GM10248 (cell line): ENCODE results near the gene SYF2.
"Not testable (repeated sequence)": the region's sequence is repeated elsewhere in the genome, so short reads cannot be mapped to it uniquely, and the experiment has no call there.

ENCODE experiments used
- CTCF ChIA-PET: fragments of 300-600 bp; sonication (Branson Sonifier 250); formaldehyde crosslinking; extraction: SDS; loops from one replicate; lab custom pipeline; 2021; ENCODE audit warnings: antibody characterized with exemption; lab: Yijun Ruan, JAX
- POLR2A ChIA-PET: fragments of 350-650 bp; sonication (Branson Sonifier 250); formaldehyde crosslinking; extraction: SDS; loops from one replicate; lab custom pipeline; 2020; ENCODE audit warnings: antibody characterized with exemption; lab: Yijun Ruan, JAX
- DNase-seq: peaks from one replicate; pipeline ENCODE4 v3.0.0; 2012; ENCODE audit errors: extremely low spot score
- TF ChIP-seq, protein P1 (sequence below): IDR thresholded peaks from 2 replicates; pipeline ENCODE4 v1.5.1; 2012; ENCODE audit warnings: mild to moderate bottlenecking, low read depth; ENCODE audit errors: extremely low read depth, missing control alignments, control extremely low read depth

Gene SYF2

DNA sequence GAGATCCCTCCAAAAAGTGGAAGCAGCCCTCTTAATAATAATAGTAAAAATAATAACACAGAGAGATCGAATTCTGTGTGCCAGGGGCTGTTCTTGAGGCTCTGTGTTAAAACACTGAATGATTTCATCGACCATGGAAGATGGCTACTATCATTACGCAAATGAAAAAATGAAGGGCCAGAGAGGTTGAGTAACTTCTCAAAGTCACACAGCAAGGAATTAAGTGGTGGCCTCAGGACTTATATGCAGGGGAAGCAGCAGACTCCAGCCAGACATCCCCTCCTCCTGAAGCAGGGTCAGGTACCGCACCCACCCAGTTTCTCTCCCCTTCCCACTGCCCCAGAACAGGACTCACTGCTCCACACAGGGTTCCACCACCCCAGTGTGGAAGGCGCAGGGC lies 40.1 kb downstream of the SYF2 start:
- ChIA-PET POLR2A (no interaction called here), CTCF (interaction anchor here (0.9 to 4.0 kb wide), 3 partner anchors 9 to 89 kb away, joined by 3 to 25 read pairs (median 3); no protein-coding TSS in a partner anchor)
- TF ChIP-seq, protein P1, sequence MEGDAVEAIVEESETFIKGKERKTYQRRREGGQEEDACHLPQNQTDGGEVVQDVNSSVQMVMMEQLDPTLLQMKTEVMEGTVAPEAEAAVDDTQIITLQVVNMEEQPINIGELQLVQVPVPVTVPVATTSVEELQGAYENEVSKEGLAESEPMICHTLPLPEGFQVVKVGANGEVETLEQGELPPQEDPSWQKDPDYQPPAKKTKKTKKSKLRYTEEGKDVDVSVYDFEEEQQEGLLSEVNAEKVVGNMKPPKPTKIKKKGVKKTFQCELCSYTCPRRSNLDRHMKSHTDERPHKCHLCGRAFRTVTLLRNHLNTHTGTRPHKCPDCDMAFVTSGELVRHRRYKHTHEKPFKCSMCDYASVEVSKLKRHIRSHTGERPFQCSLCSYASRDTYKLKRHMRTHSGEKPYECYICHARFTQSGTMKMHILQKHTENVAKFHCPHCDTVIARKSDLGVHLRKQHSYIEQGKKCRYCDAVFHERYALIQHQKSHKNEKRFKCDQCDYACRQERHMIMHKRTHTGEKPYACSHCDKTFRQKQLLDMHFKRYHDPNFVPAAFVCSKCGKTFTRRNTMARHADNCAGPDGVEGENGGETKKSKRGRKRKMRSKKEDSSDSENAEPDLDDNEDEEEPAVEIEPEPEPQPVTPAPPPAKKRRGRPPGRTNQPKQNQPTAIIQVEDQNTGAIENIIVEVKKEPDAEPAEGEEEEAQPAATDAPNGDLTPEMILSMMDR, result no peak
- DNase-seq, result no peak

DNA sequence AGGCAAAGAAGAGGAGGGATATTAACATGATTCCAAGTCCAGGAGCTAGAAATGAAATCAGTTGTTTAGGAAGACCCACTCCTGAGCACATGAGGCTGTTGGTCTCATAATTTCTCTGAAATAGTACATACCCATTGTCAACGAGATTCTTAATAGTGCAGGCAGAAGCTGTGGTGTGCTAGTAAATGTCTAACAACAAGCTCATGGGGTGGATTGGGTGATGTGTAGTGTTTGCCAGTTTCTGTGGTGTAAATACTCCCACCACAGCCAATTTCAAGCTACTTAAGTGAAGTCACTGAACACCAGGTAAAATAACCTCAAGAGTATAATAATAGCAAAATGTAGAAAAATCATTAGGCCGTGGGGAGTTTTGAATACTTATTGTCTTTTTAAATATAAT lies 42.0 kb downstream of the SYF2 start:
- CTCF ChIA-PET, result interaction anchor here (1.2 to 1.8 kb wide), 4 partner anchors 10 to 91 kb away, joined by 3 to 12 read pairs (median 4); no protein-coding TSS in a partner anchor
- TF ChIP-seq, protein P1, result no peak
- POLR2A ChIA-PET, result no interaction called here
- no peak for DNase-seq

DNA sequence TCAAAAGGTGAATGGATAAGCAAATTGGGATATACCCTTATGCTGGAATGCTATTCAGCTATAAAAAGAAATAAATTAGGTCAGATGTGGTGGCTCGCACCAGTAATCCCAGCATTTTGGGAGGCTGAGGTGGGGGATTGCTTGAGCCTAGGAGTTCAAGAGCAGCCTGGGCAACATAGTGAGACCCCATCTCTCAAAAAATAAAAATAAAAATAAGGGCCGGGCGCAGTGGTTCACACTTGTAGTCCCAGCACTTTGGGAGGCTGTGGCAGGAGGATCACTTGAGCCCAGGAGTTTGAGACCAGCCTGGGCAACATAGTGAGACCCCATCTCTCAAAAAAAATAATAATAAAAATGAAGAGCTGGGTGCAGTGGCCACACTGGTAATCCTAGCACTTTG lies 44.4 kb downstream of the SYF2 start:
- DNase-seq, POLR2A ChIA-PET, CTCF ChIA-PET: not testable (repeated sequence)

DNA sequence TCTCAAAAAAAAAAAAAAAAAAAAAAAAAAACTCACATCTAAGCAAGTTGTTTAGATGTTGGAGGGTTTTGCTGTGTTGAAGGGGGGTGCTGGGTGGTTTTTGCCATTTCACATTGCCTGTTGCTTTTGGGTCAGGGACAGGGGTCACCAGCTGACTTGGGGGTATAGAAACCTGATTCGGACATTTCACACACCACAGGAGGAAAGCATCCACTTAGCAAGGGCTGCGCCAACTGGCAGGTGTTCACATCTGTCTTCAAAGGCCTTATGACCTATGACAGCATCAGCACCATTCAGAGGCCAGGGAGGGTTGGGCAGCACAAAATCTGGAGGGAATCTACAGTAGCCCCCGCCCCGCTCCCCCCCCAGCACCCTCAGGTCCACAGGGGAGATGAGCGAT lies 45.2 kb downstream of the SYF2 start:
- no peak for DNase-seq
- TF ChIP-seq, protein P1, result no peak
- POLR2A ChIA-PET, result no interaction called here
- CTCF ChIA-PET, result no interaction called here

DNA sequence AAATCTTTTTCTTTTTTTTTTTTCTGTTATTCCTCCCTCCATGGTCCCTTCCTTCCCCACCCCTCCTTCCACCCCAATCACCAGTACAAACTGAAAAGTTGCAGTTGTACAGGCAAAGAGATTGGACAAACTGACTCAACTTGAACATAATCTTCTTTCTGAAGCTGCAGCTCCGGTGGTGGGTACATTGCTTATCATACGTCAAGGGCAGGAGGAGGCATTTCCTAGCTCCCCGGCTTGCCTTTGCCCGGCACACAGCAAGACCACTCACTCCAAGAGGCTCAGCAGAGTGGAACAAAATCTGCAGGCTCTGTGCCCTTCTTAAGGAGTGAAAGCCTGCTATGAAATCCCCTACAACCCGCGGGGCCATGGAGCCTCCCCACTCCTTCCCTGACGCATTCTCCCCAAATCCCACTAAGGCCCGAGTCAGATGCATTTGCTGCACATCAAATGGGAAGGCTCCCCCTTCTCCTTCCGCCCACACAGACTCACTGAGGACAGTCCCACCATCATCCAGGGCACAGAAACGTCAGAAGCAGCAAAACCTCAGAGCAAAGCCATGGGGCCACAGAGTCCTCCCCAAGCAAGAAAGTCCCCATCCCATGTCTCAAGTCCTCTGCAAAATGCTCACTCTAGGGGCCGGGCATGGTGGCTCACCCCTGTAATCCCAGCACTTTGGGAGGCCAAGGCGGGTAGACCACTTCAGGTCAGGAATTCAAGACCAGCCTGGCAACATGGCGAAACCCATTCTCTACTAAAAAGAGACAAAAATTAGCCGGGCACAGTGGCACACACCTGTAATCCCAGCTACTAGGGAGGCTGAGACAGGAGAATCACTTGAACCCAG lies 45.9 kb downstream of the SYF2 start:
- ChIA-PET POLR2A (no interaction called here), CTCF (no interaction called here)
- TF ChIP-seq, protein P1, result no peak
- no peak for DNase-seq

DNA sequence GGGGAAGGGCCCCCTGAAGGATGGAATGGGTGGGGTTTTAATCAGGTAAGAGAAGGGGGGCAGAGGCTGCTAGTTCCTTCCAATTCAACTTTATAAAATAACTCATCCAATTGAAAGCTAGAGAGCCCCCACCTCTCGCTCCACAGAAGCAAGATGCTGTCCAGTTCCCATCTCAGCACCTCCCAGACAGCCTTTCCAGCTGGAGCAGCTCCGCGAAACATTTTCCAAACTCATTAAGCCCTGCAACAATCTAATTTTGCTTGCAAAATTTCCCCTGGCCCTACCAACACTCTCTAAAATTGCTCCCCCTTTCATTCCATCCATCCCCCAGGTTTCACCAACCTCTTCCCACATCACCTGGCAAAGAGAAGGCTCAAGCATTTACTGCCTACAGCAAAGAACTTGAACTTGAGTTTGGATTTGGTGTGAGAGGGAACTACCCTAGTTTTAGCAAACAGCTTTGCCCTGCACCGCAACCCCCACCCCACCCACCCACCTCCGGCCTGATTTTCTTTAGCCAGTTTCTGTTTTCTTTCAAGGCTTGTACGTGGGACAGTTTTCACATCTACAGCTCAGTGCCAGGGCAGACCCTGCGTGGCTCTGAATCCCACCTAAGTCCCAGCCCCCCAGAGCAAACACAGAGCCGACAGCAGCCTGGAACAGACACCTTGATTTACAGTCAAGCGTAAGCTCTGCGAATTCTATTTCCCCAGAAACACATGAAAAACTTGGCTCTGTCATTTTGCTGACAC lies 46.7 kb downstream of the SYF2 start:
- CTCF ChIA-PET, result interaction anchor here (1.0 kb wide), 1 partner anchor 21 kb away, joined by 3 read pairs; no protein-coding TSS in a partner anchor
- TF ChIP-seq, protein P1, result no peak
- no peak for DNase-seq
- POLR2A ChIA-PET, result no interaction called here
